Neural cell (in vitro differentiated cells): ENCODE results near the gene RENBP.

ENCODE experiments used
- EZH2 ChIP-seq: fragments of 200-600, 300-800 bp; shearing (Covaris generic), sonication (generic); IDR thresholded peaks from 2 replicates; pipeline ENCODE4 v1.6.1; 2014; ENCODE audit warnings: antibody characterized with exemption, low read length, borderline replicate concordance, mild to moderate bottlenecking; ENCODE audit not compliant: insufficient read depth, poor library complexity, severe bottlenecking
- POLR2AphosphoS5 ChIP-seq: IDR thresholded peaks from 2 replicates; pipeline ENCODE4 v1.6.1; 2012
- REST ChIP-seq: IDR thresholded peaks from 2 replicates; pipeline ENCODE4 v1.6.1; 2012; ENCODE audit warnings: borderline replicate concordance
- TAF1 ChIP-seq: IDR thresholded peaks from 2 replicates; pipeline ENCODE4 v1.6.1; 2012; ENCODE audit warnings: low read depth
- TF ChIP-seq, protein P1 (sequence below): fragments of 450-650 bp; IDR thresholded peaks from 2 replicates; pipeline ENCODE4 v1.5.1; 2014; ENCODE audit warnings: antibody characterized with exemption, mild to moderate bottlenecking, moderate library complexity; ENCODE audit not compliant: poor library complexity, severe bottlenecking

DNA sequence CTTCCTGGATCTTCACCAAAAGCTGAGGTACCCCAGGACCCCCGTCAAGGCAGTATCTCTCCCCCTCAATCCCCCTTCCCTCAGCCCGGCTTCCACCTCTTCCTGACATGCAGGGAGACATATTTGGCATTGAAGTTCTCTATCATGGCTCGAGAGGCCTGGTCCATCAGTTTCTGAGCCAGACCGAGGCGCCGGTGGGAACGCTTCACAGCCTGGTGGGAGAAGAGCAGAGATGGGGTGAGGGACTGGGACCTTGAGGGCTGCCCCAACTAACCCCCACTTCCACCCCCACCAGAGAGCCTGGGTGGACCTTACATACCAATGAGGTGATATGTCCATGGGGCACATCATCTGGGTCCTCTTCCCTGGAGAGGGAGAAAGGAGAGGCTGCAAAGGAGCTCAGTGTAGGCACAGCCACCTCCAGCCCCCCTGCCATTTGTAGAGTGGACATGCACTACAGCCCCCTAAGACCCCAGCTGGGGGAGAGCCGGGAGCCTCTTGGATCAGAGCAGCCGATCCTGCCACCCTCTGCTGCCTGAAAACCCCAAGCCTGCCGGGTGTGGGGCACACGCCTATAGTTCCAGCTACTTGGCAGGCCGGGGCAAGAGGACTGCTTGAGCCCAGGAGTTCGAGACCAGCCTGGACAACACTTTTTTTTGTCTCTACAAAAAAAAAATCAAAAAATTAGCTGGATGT, 12.1 kb downstream of the RENBP start:
- TF ChIP-seq EZH2, result no peak
- TF ChIP-seq, protein P1, sequence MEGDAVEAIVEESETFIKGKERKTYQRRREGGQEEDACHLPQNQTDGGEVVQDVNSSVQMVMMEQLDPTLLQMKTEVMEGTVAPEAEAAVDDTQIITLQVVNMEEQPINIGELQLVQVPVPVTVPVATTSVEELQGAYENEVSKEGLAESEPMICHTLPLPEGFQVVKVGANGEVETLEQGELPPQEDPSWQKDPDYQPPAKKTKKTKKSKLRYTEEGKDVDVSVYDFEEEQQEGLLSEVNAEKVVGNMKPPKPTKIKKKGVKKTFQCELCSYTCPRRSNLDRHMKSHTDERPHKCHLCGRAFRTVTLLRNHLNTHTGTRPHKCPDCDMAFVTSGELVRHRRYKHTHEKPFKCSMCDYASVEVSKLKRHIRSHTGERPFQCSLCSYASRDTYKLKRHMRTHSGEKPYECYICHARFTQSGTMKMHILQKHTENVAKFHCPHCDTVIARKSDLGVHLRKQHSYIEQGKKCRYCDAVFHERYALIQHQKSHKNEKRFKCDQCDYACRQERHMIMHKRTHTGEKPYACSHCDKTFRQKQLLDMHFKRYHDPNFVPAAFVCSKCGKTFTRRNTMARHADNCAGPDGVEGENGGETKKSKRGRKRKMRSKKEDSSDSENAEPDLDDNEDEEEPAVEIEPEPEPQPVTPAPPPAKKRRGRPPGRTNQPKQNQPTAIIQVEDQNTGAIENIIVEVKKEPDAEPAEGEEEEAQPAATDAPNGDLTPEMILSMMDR, result no peak
- no peak for TF ChIP-seq POLR2AphosphoS5
- no peak for TF ChIP-seq TAF1
- TF ChIP-seq REST, result no peak
